GM12801 (cell line): ENCODE results near the gene AGPAT3.

Source experiments
- TF ChIP-seq, protein P1 (sequence below): IDR thresholded peaks from one replicate; pipeline ENCODE4 v1.5.1; 2011; ENCODE audit warnings: control low read depth; ENCODE audit not compliant: insufficient read length; ENCODE audit errors: extremely low read depth

The AGPAT3 gene

GRCh38 chr21:43840259-43840658 is 24.8 kb upstream of the AGPAT3 start:
- TF ChIP-seq, protein P1, sequence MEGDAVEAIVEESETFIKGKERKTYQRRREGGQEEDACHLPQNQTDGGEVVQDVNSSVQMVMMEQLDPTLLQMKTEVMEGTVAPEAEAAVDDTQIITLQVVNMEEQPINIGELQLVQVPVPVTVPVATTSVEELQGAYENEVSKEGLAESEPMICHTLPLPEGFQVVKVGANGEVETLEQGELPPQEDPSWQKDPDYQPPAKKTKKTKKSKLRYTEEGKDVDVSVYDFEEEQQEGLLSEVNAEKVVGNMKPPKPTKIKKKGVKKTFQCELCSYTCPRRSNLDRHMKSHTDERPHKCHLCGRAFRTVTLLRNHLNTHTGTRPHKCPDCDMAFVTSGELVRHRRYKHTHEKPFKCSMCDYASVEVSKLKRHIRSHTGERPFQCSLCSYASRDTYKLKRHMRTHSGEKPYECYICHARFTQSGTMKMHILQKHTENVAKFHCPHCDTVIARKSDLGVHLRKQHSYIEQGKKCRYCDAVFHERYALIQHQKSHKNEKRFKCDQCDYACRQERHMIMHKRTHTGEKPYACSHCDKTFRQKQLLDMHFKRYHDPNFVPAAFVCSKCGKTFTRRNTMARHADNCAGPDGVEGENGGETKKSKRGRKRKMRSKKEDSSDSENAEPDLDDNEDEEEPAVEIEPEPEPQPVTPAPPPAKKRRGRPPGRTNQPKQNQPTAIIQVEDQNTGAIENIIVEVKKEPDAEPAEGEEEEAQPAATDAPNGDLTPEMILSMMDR, result no peak

GRCh38 chr21:43842742-43843141 is 22.3 kb upstream of the AGPAT3 start:
- TF ChIP-seq, protein P1, result no peak

- TF ChIP-seq, protein P1, result no peak
Measured at GRCh38 chr21:43845386-43845785, 19.6 kb upstream of the AGPAT3 start.

GRCh38 chr21:43846430-43846829 is 18.6 kb upstream of the AGPAT3 start:
- TF ChIP-seq, protein P1, result no peak

DNA sequence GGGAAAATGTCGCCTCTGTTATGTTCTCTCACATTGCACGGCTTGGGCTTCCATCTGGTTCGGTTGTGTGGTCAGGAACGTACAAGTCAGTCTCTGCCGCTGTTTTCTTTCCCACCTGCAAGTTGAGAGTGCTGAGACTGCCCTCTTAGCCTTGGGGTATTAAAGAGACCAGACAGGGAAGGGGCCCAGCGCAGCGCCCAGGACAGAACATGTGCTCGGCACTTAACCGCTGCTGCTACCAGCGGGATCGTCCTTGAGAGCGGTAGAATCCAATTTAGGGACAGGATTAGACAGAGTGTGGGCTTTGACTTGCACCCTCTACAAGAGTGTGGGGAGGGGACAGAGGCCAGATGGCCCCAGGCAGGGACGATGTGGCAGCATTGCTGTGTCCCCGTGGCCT is 17.7 kb upstream of the AGPAT3 start:
- TF ChIP-seq, protein P1, result no peak

DNA sequence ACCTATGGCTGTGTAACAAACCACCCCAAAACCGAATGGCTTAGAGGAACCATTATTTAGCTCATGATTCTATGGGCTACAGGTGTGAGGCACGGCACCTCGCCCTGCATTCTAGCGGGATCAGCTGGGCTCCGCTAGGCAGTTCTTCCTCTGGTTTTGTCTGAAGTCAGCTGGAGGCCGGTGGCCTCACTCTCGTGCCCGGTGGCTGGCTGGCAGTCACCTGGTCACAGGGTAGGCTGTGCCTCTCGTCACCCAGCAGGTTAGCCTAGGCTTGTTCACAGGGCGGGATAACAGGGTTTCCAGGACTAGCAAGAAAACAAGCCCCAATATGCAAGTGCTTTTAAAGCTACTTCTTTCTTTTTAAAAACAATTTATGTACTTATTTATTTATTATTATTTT is 16.3 kb upstream of the AGPAT3 start:
- TF ChIP-seq, protein P1, result no peak

DNA sequence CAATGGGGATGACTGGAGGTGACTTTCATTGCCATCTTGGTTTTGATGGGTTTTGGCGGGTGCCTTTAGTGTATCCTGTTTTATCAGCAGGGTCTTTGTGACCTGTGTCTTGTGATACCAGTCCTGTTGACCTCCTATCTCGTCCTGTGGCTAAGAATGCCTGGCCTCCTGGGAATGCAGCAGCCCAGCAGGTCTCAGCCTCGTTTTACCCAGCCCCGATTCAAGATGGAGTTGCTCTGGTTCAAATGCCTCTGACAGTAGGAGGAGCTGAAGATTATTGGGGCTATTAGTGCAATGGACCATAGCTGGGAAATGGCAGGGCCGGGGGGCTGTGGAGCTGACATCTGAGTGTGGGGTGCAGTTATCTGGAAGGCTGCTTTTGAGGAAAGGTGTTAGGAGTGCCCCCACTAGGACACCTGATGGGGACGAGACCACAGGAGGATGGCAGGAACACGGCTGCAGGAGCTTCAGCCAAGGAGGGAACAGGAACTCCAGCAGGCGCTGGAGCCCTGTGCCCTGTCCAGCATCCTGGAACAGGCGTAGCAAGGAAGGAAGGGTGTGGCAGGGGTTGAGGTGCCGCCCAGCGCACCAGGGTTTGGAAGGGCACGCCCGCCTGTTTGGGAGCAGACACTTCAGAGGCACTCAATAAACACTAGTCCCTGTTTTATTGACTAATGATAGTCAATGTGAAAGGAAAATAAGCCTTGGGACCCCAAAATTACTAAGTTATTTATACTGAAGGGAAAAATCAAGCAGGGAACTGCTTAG is 15.3 kb upstream of the AGPAT3 start:
- TF ChIP-seq, protein P1, result no peak
